Osteocyte (in vitro differentiated cells): Measurements from ENCODE around the gene SLC28A1. TPM values are rescaled to one million over a fixed set of nuclear protein-coding genes. Genes with fewer than 3 reads are reported as not detected.

ENCODE experiments used
- DNase-seq: peaks from one replicate; pipeline ENCODE4 v3.0.0; 2021; ENCODE audit warnings: mixed read lengths; ENCODE audit not compliant: unreplicated experiment; ENCODE audit errors: extremely low spot score
- H3K27ac Mint-ChIP-seq: one replicate; pipeline ENCODE4 v1.8.0; 2021; ENCODE audit warnings: mild to moderate bottlenecking, mixed read lengths; ENCODE audit not compliant: unreplicated experiment
- H3K27me3 Mint-ChIP-seq: one replicate; pipeline ENCODE4 v1.8.0; 2021; ENCODE audit warnings: mixed read lengths; ENCODE audit not compliant: unreplicated experiment
- H3K36me3 Mint-ChIP-seq: one replicate; pipeline ENCODE4 v1.8.0; 2021; ENCODE audit warnings: mixed read lengths; ENCODE audit not compliant: unreplicated experiment
- H3K4me1 Mint-ChIP-seq: one replicate; pipeline ENCODE4 v1.8.0; 2021; ENCODE audit warnings: mixed read lengths; ENCODE audit not compliant: unreplicated experiment
- H3K4me3 Mint-ChIP-seq: one replicate; pipeline ENCODE4 v1.8.0; 2021; ENCODE audit warnings: mild to moderate bottlenecking, moderate library complexity, mixed read lengths; ENCODE audit not compliant: unreplicated experiment
- H3K9me3 Mint-ChIP-seq: one replicate; pipeline ENCODE4 v1.8.0; 2021; ENCODE audit warnings: mixed read lengths; ENCODE audit not compliant: unreplicated experiment
- CTCF ChIP-seq: fragments of 200-600 bp; sonication (generic); IDR thresholded peaks from 2 replicates; pipeline ENCODE4 v1.5.0; 2021; ENCODE audit warnings: antibody characterized with exemption, mild to moderate bottlenecking, moderate library complexity
- total RNA-seq: library from RNA; stranded (reverse); gene quantifications from 2 replicates; pipeline ENCODE4 v1.2.1, GENCODE V29; 2021

The SLC28A1 gene
- total RNA-seq, 1 donor from 2014 or later = not detected

- Mint-ChIP-seq H3K27ac (no peak overlapping the region), H3K4me3 (no peak overlapping the region), H3K4me1 (no peaks in the 10 kb centered on the region), H3K36me3 (no peaks in the 10 kb centered on the region), H3K9me3 (no peaks in the 10 kb centered on the region), H3K27me3 (peaks cover 2% of the 10 kb centered on the region)
- DNase-seq = no peak
- no peak for TF ChIP-seq CTCF
Observed at GRCh38 chr15:84865074-84865569, 19.3 kb upstream of the SLC28A1 start.

- Mint-ChIP-seq H3K27me3 (no peaks in the 10 kb centered on the region), H3K4me1 (no peaks in the 10 kb centered on the region), H3K9me3 (no peaks in the 10 kb centered on the region), H3K27ac (no peak overlapping the region), H3K4me3 (no peak overlapping the region), H3K36me3 (no peaks in the 10 kb centered on the region)
- DNase-seq = no peak
- no peak for TF ChIP-seq CTCF
Observed at GRCh38 chr15:84868037-84868880, 16.2 kb upstream of the SLC28A1 start.

GRCh38 chr15:84869510-84869909, 15.0 kb upstream of the SLC28A1 start:
- Mint-ChIP-seq H3K9me3 (no peaks in the 10 kb centered on the region), H3K36me3 (no peaks in the 10 kb centered on the region), H3K27me3 (no peaks in the 10 kb centered on the region), H3K27ac (no peak overlapping the region), H3K4me1 (no peaks in the 10 kb centered on the region), H3K4me3 (no peak overlapping the region)
- DNase-seq = no peak
- TF ChIP-seq CTCF = no peak

DNA sequence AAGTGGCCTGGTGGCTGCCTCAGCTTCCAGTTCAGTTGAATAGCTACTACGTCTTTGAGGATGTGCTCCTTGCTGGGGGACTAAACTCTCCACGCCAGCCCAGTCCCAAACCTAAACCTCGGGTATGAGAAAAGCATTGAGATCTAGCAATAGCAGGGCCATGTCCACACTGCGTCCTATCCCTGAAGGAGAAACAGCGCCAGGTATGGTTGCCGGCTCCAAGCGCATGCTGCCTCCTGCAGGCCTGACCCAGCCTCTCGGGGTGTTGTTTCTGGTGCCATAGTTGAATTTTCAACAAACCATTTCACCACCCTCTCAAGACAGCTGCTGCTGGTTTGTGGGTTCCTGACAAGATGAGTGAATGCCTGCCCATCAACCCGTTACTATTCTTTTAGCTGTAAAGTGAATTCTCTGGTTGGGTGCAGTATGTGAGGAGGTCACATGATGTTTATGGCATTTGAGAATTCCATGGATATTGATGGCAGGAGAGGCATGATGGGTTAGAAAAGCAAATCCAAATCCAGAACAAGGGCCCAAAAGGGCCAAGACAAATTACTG, 13.0 kb upstream of the SLC28A1 start:
- H3K4me3 Mint-ChIP-seq = no peak overlapping the region
- no peaks in the 10 kb centered on the region for H3K27me3 Mint-ChIP-seq
- H3K36me3 Mint-ChIP-seq = no peaks in the 10 kb centered on the region
- no peak for DNase-seq
- no peaks in the 10 kb centered on the region for H3K9me3 Mint-ChIP-seq
- H3K27ac Mint-ChIP-seq = no peak overlapping the region
- TF ChIP-seq CTCF = no peak
- H3K4me1 Mint-ChIP-seq = no peaks in the 10 kb centered on the region
